Breast epithelium (tissue), 3 donors: ENCODE results near the gene SERHL2.
"Not testable (repeated sequence)": the region's sequence is repeated elsewhere in the genome, so short reads cannot be mapped to it uniquely, and the experiment has no call there.

Source experiments
- POLR2A ChIP-seq: fragments of 450-650 bp; IDR thresholded peaks from one replicate; pipeline ENCODE4 v1.6.1; 2016; ENCODE audit warnings: antibody characterized with exemption, mild to moderate bottlenecking, moderate library complexity
- TF ChIP-seq, protein P1 (sequence below), 3 donors: fragments of 450-650 bp; IDR thresholded peaks; one replicate each; pipeline ENCODE4 v1.5.1; 2016 to 2017; ENCODE audit warnings: antibody characterized with exemption in 3 of 3, mild to moderate bottlenecking in 3 of 3, moderate library complexity in 3 of 3

DNA sequence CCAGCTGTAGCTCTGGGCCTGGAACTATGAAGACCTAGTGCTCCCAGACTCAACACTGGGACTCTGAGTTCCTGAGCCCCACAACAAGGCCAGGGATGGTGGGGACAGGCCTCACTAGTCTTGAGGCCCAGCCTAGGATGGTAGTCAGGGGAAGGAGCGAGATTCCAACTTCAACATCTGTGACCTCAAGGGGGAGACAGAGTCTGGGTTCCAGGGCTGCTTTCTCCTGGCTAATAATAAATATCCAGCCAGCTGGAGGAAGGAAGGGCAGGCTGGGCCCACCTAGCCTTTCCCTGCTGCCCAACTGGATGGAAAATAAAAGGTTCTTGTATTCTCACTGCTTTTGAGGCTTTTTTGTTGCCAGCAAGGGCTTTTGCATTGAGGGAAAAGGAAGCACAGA, 20.3 kb downstream of the SERHL2 start:
- TF ChIP-seq, protein P1, sequence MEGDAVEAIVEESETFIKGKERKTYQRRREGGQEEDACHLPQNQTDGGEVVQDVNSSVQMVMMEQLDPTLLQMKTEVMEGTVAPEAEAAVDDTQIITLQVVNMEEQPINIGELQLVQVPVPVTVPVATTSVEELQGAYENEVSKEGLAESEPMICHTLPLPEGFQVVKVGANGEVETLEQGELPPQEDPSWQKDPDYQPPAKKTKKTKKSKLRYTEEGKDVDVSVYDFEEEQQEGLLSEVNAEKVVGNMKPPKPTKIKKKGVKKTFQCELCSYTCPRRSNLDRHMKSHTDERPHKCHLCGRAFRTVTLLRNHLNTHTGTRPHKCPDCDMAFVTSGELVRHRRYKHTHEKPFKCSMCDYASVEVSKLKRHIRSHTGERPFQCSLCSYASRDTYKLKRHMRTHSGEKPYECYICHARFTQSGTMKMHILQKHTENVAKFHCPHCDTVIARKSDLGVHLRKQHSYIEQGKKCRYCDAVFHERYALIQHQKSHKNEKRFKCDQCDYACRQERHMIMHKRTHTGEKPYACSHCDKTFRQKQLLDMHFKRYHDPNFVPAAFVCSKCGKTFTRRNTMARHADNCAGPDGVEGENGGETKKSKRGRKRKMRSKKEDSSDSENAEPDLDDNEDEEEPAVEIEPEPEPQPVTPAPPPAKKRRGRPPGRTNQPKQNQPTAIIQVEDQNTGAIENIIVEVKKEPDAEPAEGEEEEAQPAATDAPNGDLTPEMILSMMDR (IDR thresholded peaks at IDR 0.05) = not testable (repeated sequence)
- TF ChIP-seq POLR2A = not testable (repeated sequence)
